Measurements from ENCODE around the gene WWOX. TPM values are rescaled to one million over a fixed set of nuclear protein-coding genes. Genes with fewer than 3 reads are reported as not detected.

The WWOX gene
- total and polyA plus RNA-seq, 7 donors = 7.1 to 46.8 (median 16.1) TPM

- Histone ChIP-seq H3K27me3 (no peaks in the 10 kb centered on the region), H3K4me1 (no peaks in the 10 kb centered on the region), H3K4me3 (no peak overlapping the region), H3K36me3 (no peaks in the 10 kb centered on the region), H3K9me3 (no peaks in the 10 kb centered on the region), H3K27ac (no peak overlapping the region)
- intact Hi-C loops (cut with DNase I) = no loop called here
- TF ChIP-seq CTCF (IDR thresholded peaks at IDR 0.05) (no peak), POLR2AphosphoS5 (IDR thresholded peaks at IDR 0.05) (no peak), POLR2A (IDR thresholded peaks at IDR 0.05) (no peak), EP300 (IDR thresholded peaks at IDR 0.05) (no peak)
- no peak for DNase-seq
- WGBS, 2 donors = 70 to 77% methylated on average over 8 of the region's 8 CpGs
Measured at GRCh38 chr16:79194291-79194690, 1094.8 kb downstream of the WWOX start.

GRCh38 chr16:79195938-79196337 lies 1096.5 kb downstream of the WWOX start:
- DNase-seq = no peak
- Histone ChIP-seq H3K4me1 (no peaks in the 10 kb centered on the region), H3K27me3 (no peaks in the 10 kb centered on the region), H3K9me3 (no peaks in the 10 kb centered on the region), H3K36me3 (no peaks in the 10 kb centered on the region), H3K4me3 (no peak overlapping the region), H3K27ac (no peak overlapping the region)
- TF ChIP-seq EP300 (IDR thresholded peaks at IDR 0.05) (no peak), CTCF (IDR thresholded peaks at IDR 0.05) (no peak), POLR2AphosphoS5 (IDR thresholded peaks at IDR 0.05) (no peak), POLR2A (IDR thresholded peaks at IDR 0.05) (no peak)
- 62 to 70% methylated on average over 4 of the region's 4 CpGs for WGBS, 2 donors
- intact Hi-C loops (cut with DNase I) = no loop called here

- 81 to 82% methylated on average over 5 of the region's 5 CpGs for WGBS, 2 donors
- H3K4me3 ChIP-seq = no peak overlapping the region
- TF ChIP-seq POLR2A (IDR thresholded peaks at IDR 0.05) (no peak), POLR2AphosphoS5 (IDR thresholded peaks at IDR 0.05) (no peak), EP300 (IDR thresholded peaks at IDR 0.05) (no peak), CTCF (IDR thresholded peaks at IDR 0.05) (no peak)
- intact Hi-C loops (cut with DNase I) = no loop called here
- H3K36me3 ChIP-seq = no peaks in the 10 kb centered on the region
- DNase-seq = no peak
- H3K27ac ChIP-seq = no peak overlapping the region
- H3K9me3 ChIP-seq = no peaks in the 10 kb centered on the region
- no peaks in the 10 kb centered on the region for H3K4me1 ChIP-seq
- no peaks in the 10 kb centered on the region for H3K27me3 ChIP-seq
Measured at GRCh38 chr16:79201436-79201835, 1102.0 kb downstream of the WWOX start.

GRCh38 chr16:79202977-79203376 lies 1103.5 kb downstream of the WWOX start:
- DNase-seq = no peak
- no peak for TF ChIP-seq POLR2AphosphoS5 (IDR thresholded peaks at IDR 0.05)
- TF ChIP-seq CTCF (IDR thresholded peaks at IDR 0.05) = no peak
- TF ChIP-seq POLR2A (IDR thresholded peaks at IDR 0.05) = no peak
- TF ChIP-seq EP300 (IDR thresholded peaks at IDR 0.05) = no peak
- Histone ChIP-seq H3K9me3 (no peaks in the 10 kb centered on the region), H3K36me3 (no peaks in the 10 kb centered on the region), H3K27ac (no peak overlapping the region), H3K27me3 (no peaks in the 10 kb centered on the region), H3K4me3 (no peak overlapping the region), H3K4me1 (no peaks in the 10 kb centered on the region)
- WGBS, 2 donors = 82 to 86% methylated on average over 8 of the region's 8 CpGs
- intact Hi-C loops (cut with DNase I) = no loop called here

- no peak for DNase-seq
- Histone ChIP-seq H3K9me3 (no peaks in the 10 kb centered on the region), H3K36me3 (no peaks in the 10 kb centered on the region), H3K4me3 (no peak overlapping the region), H3K27ac (no peak overlapping the region), H3K27me3 (no peaks in the 10 kb centered on the region), H3K4me1 (no peaks in the 10 kb centered on the region)
- 75 to 91% methylated on average over 8 of the region's 8 CpGs for WGBS, 2 donors
- intact Hi-C loops (cut with DNase I) = no loop called here
- TF ChIP-seq POLR2A (IDR thresholded peaks at IDR 0.05) (no peak), CTCF (IDR thresholded peaks at IDR 0.05) (no peak), EP300 (IDR thresholded peaks at IDR 0.05) (no peak), POLR2AphosphoS5 (IDR thresholded peaks at IDR 0.05) (no peak)
Measured at GRCh38 chr16:79204486-79204885, 1105.0 kb downstream of the WWOX start.
